Measurements from ENCODE around the gene SELL.
"Not testable (repeated sequence)": the region's sequence is repeated elsewhere in the genome, so short reads cannot be mapped to it uniquely, and the experiment has no call there.

SELL gene

DNA sequence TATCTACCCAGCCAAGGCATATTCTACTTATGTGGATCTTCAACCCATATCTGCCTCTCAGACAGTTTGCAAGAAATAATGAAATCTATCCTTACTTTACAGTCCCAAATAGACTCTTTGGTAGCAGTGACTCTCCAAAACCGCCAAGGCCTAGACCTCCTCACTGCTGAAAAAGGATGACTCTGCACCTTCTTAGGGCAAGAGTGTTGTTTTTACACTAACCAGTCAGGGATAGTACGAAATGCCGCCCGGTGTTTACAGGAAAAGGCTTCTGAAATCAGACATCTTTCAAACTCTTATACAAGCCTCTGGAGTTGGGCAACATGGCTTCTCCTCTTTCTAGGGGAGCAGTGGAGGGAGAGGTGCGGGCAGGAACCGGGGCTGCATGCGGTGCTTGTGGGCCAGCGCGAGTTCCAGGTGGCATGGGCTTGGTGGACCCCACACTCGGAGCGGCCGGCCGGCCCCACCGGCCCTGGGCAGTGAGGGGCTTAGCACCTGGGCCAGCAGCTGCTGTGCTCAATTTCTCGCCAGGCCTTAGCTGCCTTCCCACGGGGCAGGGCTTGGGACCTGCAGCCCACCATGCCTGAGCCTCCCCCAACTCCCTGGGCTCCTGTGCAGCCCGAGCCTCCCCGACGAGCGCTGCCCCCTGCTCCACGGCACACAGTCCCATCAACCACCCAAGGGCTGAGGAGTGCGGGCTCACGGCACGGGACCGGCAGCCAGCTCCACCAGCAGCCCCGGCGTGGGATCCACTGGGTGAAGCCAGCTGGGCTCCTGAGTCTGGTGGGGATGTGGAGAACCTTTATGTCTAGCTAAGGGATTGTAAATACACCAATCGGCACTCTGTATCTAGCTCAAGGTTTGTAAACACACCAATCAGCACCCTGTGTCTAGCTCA is 43.5 kb downstream of the SELL start:
- not testable (repeated sequence) for DNase-seq (ENCODE audit: low read depth)

DNA sequence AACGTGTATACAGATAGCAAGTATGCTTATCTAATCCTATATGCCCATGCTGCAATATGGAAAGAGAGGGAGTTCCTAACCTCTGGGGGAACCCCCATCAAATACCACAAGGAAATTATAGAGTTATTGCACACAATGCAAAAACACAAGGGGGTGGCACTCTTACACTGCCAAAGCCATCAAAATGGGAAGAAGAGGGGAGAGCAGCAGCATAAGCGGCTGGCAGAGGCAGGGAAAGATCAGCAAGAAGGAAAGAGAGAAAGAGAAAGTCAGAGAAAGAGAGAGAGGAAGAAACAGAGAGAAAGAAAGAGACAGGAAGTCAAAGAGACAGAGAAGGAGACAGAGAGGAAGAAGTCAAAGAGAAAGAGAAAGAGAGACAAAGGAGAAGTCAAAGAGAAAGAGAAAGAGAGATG is 44.2 kb downstream of the SELL start:
- not testable (repeated sequence) for DNase-seq (ENCODE audit: low read depth)

DNA sequence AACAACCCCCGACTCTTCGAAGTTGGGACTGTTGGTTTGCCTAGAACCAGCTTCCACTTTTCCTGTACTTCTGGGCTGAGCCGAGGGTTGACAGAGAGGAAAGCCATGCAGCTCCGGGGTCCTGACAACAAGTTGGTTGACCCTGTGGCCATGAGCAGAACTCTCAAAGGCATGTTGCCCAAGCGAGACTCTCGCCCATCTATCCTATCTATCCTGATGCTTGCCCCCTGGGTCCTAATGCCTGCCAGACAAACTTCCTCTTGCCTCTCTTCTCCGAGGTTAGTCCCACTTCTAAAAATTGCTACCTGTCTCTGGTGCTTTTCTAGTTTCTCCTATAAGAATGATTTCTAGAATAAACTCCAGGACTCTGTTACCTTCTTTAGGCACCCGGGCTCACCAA is 48.7 kb downstream of the SELL start:
- DNase-seq (ENCODE audit: low read depth) = not testable (repeated sequence)

DNA sequence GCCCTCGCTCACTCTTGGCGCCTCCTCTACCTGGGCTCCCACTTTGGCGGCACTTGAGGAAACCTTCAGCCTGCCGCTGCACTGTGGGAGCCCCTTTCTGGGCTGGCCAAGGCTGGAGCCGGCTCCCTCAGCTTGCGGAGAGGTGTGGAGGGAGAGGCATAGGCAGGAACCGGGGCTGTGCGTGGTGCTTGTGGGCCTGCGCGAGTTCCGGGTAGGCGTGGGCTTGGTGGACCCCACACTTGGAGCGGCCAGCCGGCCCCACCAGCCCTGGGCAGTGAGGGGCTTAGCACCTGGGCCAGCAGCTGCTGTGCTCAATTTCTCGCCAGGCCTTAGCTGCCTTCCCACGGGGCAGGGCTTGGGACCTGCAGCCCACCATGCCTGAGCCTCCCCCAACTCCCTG is 50.4 kb downstream of the SELL start:
- not testable (repeated sequence) for DNase-seq (ENCODE audit: low read depth)

DNA sequence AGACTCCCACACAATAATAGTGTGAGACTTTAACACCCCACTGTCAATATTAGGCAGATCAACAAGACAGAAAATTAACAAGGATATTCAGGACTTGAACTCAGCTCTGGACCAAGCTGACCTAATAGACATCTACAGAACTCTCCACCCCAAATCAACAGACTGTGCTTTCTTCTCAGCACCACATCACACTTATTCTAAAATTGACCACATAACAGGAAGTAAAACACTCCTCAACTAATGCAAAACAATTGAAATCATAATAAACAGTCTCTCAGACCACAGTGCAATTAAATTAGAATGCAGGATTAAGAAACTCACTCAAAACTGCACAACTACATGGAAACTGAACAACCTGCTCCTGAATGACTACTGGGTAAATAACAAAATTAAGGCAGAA is 52.6 kb downstream of the SELL start:
- DNase-seq (ENCODE audit: low read depth) = not testable (repeated sequence)

DNA sequence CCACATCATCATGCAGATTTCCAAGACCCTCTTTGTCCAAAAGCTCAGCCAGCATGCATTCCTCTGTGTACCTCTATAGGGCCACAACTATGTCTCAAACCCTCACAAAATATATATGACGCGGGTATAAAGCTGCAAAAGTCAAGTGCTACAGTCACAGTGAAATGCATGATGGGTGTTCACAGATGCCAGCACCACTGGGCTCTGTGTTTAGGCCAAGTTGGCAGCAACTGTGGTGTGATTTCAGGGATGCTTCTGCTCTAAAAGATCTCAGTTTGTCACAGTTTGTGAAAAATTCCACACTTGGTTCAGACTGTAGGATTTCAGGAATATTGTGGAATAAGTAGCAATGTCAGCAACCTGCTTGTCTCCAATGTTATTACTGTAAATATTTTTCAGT is 57.5 kb downstream of the SELL start:
- no peak for DNase-seq (ENCODE audit: low read depth)

DNA sequence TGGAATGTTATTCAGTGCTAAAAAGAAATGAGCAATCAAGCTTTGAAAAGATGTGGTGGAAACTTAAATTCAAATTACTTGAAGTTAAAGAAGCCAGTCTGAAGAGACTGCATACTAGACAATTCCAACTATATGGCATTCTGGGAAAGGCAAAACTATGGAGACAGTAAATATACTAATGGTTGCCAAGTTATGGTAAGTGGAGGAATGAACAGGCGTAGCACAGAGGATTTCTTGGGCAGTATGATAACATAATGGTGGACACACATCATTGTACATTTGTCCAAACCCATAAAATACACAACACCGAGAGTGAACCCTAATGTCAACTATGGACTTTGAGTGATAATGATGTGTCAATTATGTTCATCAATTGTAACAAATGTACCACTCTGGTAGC is 60.4 kb downstream of the SELL start:
- no peak for DNase-seq (ENCODE audit: low read depth)

DNA sequence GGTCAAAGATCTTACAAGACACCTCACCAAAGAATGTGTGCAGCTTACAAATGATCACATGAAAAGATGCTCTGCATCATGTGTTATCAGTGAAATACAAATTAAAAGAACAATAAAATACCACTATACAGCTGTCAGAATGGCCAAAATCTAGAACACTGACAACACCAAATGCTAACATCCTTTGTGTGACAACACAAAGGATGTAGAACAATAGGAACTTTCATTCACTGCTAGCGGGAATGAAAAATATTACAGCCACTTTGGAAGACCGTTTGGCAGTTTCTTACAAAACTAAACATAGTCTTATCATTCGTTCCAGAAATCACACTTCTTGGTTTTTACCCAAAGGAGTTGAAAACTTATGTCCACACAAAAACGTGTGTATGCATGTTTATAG is 60.9 kb downstream of the SELL start:
- no peak for DNase-seq (ENCODE audit: low read depth)

DNA sequence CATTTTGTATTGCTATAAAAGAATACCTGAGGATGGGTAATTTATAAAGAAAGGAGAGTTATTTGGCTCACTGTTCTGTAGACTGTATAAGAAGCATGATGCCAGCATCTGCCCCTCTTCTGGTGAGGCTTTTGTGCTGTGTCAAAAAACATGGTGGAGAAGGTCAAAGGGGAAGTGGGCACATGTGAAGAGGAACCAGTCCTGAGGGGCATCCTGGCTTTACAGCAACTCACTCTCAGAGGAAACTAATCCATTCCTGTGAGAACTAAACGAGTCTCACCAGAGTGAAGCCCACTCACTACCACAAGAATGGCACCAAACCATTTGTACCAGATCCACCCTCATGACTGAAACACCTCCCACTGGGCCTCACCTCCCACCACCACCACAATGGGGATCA is 62.7 kb downstream of the SELL start:
- DNase-seq (ENCODE audit: low read depth) = no peak

DNA sequence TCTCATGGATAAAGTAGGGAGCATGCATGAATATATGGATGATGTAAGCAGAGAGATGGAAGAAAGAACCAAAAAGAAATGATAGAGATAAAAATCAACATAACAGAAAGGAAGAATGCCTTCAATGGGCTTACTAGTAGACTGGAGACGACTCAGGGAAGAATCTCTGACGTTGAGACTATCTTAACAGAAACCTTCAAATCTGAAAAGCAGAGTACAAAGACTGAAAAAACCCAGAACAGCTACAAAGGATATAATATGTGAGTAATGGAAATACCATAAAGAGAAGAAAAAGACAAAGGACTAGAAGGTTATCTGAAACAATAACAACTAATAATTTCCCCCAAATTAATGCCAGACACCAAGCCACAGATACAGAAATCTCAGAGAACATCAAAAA is 63.2 kb downstream of the SELL start:
- no peak for DNase-seq (ENCODE audit: low read depth)

DNA sequence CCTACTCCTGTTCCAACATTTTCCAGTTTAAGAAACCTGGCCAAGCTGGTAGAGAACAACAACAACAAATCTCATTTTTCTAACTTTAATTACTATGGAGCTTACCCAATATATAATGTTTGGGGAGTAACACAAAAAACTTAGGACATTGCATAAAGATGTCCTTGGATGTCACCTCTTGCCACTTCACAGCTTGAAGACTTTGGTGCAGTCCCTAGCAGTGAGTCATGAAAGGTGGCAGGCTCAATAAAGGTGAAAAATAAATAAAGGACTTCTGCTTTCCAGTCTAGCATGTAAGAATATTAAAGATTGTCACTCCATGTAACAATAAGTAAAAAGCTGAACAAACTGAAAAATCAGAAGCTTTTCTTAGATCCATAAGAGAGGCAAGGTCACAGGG is 63.9 kb downstream of the SELL start:
- DNase-seq (ENCODE audit: low read depth) = no peak

DNA sequence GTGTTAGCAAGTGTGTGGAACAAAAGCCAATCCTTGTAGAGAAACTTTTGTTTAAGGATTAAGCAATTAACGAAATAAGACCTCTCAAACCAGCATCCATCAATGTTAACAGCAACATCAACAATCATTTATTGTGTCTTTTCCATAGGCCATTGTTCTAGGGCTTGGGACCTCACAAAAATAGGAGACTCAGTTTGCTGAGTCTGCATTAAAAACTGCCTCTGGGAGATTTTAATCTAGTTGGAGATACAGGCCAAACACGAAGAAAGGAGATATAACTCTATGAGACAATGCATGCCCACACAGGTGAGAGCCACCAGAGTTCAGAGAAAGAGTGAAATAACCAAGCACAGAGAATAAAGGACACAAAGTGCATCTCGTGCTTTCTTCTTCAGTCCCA is 67.1 kb downstream of the SELL start:
- no peak for DNase-seq (ENCODE audit: low read depth)
